HG02642 (cell line): ENCODE measurements around the gene TTLL10.

ENCODE experiments used
- ATAC-seq: cut with Tn5 transposase; IDR thresholded peaks from one replicate; pipeline ENCODE4 v1.9.1; 2021; ENCODE audit warnings: mild to moderate bottlenecking; ENCODE audit not compliant: unreplicated experiment, poor library complexity

TTLL10 gene

DNA sequence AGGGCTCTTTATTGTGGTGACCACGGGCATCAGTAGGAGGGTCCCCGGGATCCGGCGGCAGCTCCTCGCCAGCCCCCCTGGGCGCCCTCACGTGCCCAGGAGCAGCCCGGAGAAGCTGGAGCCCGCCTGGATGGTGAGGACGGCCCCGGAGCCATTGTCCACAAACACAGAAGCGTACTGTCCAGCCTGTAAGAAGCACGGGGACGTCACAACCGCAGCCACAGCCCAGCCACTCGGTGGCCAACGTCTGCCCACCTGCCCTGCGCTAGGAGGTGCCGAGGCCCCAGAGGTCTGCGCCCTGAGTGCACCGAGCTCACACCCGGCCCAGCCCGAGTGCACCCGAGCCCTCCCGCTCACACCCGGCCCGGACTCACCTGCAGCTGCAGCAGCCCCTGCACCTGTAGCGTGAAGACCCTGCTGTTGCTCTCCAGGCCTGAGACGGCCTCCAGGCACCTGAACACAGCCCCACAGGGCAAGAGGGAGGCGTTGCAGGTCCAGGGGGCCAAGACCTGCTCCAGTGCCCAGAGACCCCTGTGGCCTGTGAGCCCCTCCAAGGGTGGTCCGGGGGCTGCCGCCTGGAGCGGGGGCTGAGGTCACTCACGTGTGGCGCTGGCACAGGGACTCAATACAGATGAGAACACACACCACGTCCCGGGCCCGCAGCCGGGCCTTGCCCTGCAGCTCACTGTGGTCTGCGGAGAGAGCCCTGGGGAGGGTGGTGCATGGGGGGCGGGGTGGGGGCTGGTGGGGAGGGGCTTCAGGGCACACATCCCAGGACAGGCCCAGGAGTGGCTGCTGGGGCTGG, 69.0 kb downstream of the TTLL10 start:
- ATAC-seq: no peak

DNA sequence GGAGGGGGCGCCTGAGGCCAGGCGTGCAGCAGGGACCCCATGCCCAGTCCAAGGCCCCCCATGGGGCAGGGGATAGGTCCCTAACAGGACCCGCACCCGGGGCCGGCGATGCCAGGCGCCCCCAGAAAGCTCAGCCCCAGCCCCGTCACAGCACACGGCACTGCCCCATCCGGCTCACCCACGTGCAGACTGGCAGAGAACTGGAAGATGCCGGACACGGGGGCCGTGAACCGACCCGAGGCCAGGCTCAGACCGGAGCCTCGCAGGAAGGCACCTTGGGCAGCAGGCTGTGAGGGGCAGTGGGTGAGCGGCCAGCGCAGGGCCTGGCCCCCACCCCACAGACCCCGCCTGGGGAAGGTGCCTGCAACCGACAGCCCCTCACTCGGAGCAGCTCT, 69.6 kb downstream of the TTLL10 start:
- no peak for ATAC-seq

DNA sequence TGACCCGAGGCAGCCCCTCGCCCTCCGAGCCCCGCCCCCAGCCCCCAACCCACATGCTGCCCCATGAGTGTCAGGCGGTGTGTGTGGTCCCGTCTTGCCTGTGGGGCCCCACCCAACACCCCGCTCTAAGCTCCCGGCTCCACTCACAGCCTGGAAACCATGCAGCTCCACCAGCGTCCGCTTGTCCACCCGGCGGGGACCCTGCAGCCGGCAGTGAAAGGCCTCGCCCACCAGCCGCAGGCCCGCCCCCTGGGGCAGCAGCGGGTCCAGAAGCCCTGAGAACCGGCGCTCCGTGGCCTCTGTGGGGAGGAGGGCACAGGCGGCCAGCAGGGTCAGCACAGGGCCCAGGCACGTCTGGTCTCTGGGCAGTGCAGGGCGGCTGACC, 70.1 kb downstream of the TTLL10 start:
- ATAC-seq: no peak

DNA sequence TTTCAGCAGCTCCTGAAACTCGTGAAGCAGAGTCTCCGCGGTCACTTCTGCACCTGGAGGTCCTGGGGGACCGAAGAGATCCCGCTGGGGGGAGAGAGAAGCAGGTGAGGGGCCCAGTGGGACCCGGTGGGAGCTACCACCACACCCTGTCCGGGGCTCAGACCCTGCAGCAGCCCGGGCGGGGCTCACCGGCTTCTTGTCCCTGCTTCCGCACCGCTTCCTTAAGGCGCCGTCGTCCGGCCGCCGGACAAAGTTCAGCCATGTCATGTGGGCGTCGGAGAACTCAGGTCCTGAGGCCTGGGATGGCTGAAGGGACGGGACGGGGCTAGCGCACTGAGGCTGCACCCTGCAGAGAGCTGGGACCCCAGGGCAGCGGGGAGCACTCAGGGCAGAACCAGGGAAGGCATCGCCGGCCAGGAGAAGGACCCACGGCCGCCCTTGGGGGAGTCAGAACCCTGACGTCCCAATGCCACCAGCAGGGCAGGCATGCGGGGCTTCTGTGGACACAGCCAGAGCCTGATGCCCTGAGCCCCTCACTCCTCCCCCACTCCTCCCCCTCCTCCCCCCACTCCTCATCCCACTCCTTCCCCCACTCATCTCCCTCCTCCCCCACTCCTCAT, 70.6 kb downstream of the TTLL10 start:
- no peak for ATAC-seq

DNA sequence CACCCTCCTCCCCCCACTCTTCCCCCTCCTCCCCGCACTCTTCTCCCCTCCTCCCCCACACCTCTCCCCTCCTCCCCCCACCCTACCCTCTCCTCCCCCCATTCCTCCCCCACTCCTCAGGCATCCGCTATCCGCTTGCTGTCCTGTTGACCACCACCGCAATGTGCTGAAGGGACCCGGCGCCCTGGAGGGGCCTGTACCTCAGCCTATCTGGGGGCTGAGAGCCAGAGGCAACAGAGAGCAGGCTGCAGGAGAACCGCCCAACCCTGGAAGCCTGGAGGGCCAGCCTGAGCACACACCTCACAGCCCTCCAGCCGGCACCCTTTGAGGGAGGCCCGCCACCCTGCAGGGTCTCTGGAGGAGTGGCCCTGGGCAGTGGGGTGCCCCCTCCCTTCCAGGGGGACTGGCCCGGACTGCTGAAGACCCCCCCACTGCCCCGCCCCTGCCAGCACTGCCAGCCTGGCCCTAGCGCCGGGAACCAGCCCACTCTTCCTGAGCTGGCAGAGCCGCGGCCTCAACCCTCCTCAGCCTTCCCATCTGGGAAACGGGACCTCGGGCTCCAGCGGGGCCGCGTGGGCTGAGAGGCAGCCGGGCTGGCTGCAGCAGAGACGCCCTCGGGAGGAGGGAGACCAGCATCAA, 71.6 kb downstream of the TTLL10 start:
- ATAC-seq: no peak

DNA sequence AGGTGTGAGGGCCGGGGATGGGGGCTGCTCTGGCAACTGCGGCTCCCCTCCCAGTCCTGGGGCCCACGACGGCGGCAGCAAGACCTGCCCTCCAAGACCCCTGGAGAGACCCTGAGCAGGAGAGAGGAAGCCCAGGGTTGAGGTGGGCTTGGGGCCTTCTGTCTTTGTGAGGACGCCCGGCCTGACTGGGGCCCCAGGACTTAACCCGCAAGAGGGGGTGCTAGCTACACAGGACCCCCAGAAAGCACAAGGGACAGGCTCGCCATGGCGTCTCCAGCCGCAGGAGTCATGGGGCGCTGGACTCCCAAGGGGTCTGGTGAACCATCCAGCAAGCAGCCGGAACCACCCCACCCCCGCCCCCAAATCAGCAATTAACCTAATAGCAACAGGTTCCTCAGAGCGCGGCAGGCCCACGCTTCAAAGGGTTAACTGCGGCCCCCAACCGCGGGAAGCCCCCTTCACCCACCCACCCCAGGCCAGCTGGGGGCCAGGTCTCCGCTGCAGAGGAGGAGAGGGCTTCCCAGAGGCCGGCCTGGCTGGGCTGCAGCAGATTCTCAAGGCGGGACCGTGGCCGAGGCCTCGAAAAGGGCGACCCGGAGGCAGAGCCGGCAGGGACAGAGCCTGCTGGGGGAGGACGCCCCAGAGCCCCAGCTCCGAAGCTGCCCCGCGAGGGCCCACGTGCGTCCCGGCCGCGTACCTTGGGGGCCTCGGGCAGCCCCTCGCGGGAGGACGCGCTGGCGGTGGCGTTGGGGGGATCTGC, 72.3 kb downstream of the TTLL10 start:
- ATAC-seq: no peak

DNA sequence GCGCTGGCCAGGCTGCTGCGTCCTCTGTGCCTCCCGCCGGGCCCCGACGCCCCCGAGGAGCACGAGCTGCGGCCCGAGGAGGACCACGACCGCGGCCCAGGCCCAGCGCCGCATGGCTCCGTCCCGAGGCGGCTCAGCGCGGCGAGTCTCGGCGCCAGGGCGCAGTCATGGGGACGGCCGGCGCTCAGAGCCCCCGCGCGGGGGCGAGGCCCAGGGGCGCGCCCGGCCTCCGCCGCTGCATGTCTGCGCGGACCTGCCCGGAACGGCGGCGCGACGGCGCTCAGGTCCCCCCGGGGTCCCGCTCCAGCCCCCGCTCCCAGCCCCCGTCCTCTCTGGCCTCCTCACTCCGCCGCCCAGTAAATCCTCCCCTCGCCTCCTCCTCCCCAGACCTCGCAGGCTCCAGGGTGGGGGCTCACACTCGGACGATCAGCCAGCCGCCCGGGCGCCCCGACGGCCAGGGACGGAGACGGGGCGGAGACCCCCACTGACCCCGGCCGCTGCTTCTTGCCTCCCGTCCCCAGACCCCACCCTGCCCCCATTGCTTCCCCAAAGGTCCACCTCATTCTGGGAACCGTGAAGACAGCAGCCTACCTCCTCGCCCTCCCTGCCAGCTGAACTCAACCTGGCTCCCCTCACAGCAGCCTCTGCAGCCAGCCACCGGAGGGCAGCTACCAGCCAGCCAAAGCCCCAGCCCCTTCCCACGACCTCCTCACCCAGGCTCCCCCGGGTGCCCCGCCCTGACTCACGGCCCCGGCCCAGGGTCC, 73.1 kb downstream of the TTLL10 start, which contains the start of gene C1QTNF12:
Gene C1QTNF12 (minus strand): TSS at position 146 of the 764 bp plus-strand sequence. CDS start 32 bp downstream, at position 114.
- ATAC-seq: no peak

DNA sequence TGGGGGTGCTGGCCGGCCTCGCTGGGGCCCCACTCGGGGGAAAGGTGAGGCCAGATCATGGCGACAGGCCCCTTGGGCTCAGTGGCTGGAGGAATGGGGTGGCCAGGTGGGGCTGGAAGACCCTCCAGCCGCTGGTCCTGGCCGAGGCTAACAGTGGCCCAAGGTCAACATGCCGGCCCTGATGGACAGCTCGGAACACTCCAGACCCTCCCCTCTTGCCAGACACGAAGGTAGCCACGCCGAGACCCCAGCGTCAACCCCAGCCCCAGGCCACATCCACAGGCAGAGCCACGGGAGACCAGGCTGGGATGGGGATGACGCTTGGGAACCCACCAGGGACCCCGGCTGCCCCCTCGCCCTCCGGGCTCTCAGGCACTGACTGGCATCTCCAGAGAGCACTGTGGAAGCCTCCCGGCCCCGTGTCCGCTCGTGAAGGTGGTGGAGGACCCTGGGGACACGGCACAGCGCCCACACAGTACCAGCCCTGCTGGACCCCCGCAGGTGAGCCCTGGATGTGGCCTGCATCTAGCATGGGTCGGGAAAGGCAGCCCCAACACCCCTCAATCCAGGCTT, 73.7 kb downstream of the TTLL10 start:
- ATAC-seq: no peak
